K562 treated with DMSO at 1 percent for 4 hours (cell line): ENCODE data around the gene PRRC2B. TPM values are rescaled to one million over a fixed set of nuclear protein-coding genes. Genes with fewer than 3 reads are reported as not detected.

Experiments
- total RNA-seq: library from RNA; unstranded; fragments of 300-600 nt; gene quantifications from 2 replicates; pipeline ENCODE4 v1.2.3, GENCODE V29; 2022; ENCODE audit not compliant: insufficient read depth

Gene PRRC2B
- total RNA-seq: 38.4 and 53.1 TPM in 2 replicates

GRCh38 chr9:131393622-131394463, at the start of gene PRRC2B:
Gene PRRC2B (plus strand): TSS chr9:131394086. CDS start chr9:131430145, 36,059 bp downstream.

GRCh38 chr9:131502781-131503625, 109.1 kb downstream of the PRRC2B start, which contains the start of gene POMT1:
Gene POMT1 (plus strand): TSS chr9:131502918. CDS start chr9:131504219, 1,301 bp downstream.

GRCh38 chr9:131530920-131531832, 137.3 kb downstream of the PRRC2B start, which contains the start of gene UCK1:
Gene UCK1 (minus strand): TSS chr9:131531263. CDS start chr9:131531174, 89 bp downstream.

GRCh38 chr9:131545003-131545785, 151.3 kb downstream of the PRRC2B start, which contains the start of gene PRRT1B:
Gene PRRT1B (plus strand): TSS chr9:131545523. CDS start chr9:131545616, 93 bp downstream.

Other genes with a start within 250 kb of the PRRC2B start
- 45.1 and 59.3 TPM in 2 replicates for gene FAM78A, start 117.6 kb upstream of the PRRC2B start, total RNA-seq
- gene PLPP7, start 104.4 kb upstream of the PRRC2B start, total RNA-seq: 1.8 and 2.6 TPM in 2 replicates
- 20.5 and 33.8 TPM in 2 replicates for gene POMT1, start 108.8 kb downstream of the PRRC2B start, total RNA-seq
- gene UCK1, start 137.2 kb downstream of the PRRC2B start, total RNA-seq: 30.3 and 33.1 TPM in 2 replicates
- gene PRRT1B, start 151.4 kb downstream of the PRRC2B start, total RNA-seq: not detected in 2 replicates